Raji (cell line): Measurements from ENCODE around the gene PLA2G2C.

ENCODE experiments used
- POLR2A ChIP-seq: IDR thresholded peaks from 2 replicates; pipeline ENCODE4 v1.6.1; 2011; ENCODE audit warnings: low read depth, low read length, control low read depth; ENCODE audit not compliant: insufficient read depth

PLA2G2C gene

GRCh38 chr1:20192364-20192763, 6.0 kb upstream of the PLA2G2C start:
- no peak for TF ChIP-seq POLR2A

- TF ChIP-seq POLR2A: no peak
Observed at GRCh38 chr1:20191266-20191825, 5.0 kb upstream of the PLA2G2C start.

GRCh38 chr1:20190256-20191160, 4.2 kb upstream of the PLA2G2C start:
- no peak for TF ChIP-seq POLR2A

- TF ChIP-seq POLR2A: no peak
Observed at GRCh38 chr1:20189664-20190063, 3.3 kb upstream of the PLA2G2C start.

GRCh38 chr1:20188455-20188817, 2.1 kb upstream of the PLA2G2C start:
- TF ChIP-seq POLR2A: no peak

- TF ChIP-seq POLR2A: no peak
Observed at GRCh38 chr1:20187813-20188454, 1.6 kb upstream of the PLA2G2C start.

GRCh38 chr1:20187103-20187812, 940 bp upstream of the PLA2G2C start:
- TF ChIP-seq POLR2A: no peak

- TF ChIP-seq POLR2A: no peak
Observed at GRCh38 chr1:20184997-20185833, 1.1 kb downstream of the PLA2G2C start.

GRCh38 chr1:20184481-20184900, 1.8 kb downstream of the PLA2G2C start:
- no peak for TF ChIP-seq POLR2A

GRCh38 chr1:20183616-20184271, 2.6 kb downstream of the PLA2G2C start:
- no peak for TF ChIP-seq POLR2A

- TF ChIP-seq POLR2A: no peak
Observed at GRCh38 chr1:20183035-20183434, 3.3 kb downstream of the PLA2G2C start.

- TF ChIP-seq POLR2A: no peak
Observed at GRCh38 chr1:20182415-20182814, 3.9 kb downstream of the PLA2G2C start.

- no peak for TF ChIP-seq POLR2A
Observed at GRCh38 chr1:20180844-20181207, 5.5 kb downstream of the PLA2G2C start.
